GM19397 (cell line): ENCODE results near the gene KRTCAP3.

ENCODE experiments used
- ATAC-seq: cut with Tn5 transposase; IDR thresholded peaks from one replicate; pipeline ENCODE4 v1.9.1; 2021; ENCODE audit warnings: mild to moderate bottlenecking, moderate library complexity; ENCODE audit not compliant: unreplicated experiment

The KRTCAP3 gene

GRCh38 chr2:27435628-27436027, 6.6 kb upstream of the KRTCAP3 start:
- ATAC-seq: no peak

- ATAC-seq: no peak
Observed at GRCh38 chr2:27441226-27441926, 805 bp upstream of the KRTCAP3 start.

- no peak for ATAC-seq
Observed at GRCh38 chr2:27442920-27443282, 720 bp downstream of the KRTCAP3 start.

- ATAC-seq: no peak
Observed at GRCh38 chr2:27445155-27445554, 3.0 kb downstream of the KRTCAP3 start.

GRCh38 chr2:27445615-27446014, 3.4 kb downstream of the KRTCAP3 start:
- no peak for ATAC-seq

- no peak for ATAC-seq
Observed at GRCh38 chr2:27446057-27446456, 3.9 kb downstream of the KRTCAP3 start.

GRCh38 chr2:27448381-27448780, 6.2 kb downstream of the KRTCAP3 start:
- no peak for ATAC-seq

GRCh38 chr2:27451095-27451494, 8.9 kb downstream of the KRTCAP3 start:
- no peak for ATAC-seq

GRCh38 chr2:27453968-27454367, 11.8 kb downstream of the KRTCAP3 start:
- ATAC-seq: no peak

- ATAC-seq: no peak
Observed at GRCh38 chr2:27461118-27461517, 18.9 kb downstream of the KRTCAP3 start.

GRCh38 chr2:27464443-27464842, 22.3 kb downstream of the KRTCAP3 start:
- ATAC-seq: no peak

- no peak for ATAC-seq
Observed at GRCh38 chr2:27471961-27472360, 29.8 kb downstream of the KRTCAP3 start.

- no peak for ATAC-seq
Observed at GRCh38 chr2:27485496-27485895, 43.3 kb downstream of the KRTCAP3 start.

- peak; percentile 3 for ATAC-seq
Observed at GRCh38 chr2:27489118-27489497, 46.9 kb downstream of the KRTCAP3 start.

GRCh38 chr2:27489498-27490397, 47.6 kb downstream of the KRTCAP3 start, which contains the start of gene IFT172:
IFT172 (minus strand) TSS chr2:27489743; CDS start chr2:27489653, 90 bp downstream.
- ATAC-seq: peak; percentile 89

GRCh38 chr2:27492557-27492956, 50.4 kb downstream of the KRTCAP3 start:
- ATAC-seq: no peak

- ATAC-seq: no peak
Observed at GRCh38 chr2:27493948-27494283, 51.7 kb downstream of the KRTCAP3 start.
